Measurements from ENCODE around the gene TAF6L. TPM values are rescaled to one million over a fixed set of nuclear protein-coding genes. Genes with fewer than 3 reads are reported as not detected.

TAF6L gene
- total RNA-seq, 1 donor from 2014 or later, result 23.9 TPM

DNA sequence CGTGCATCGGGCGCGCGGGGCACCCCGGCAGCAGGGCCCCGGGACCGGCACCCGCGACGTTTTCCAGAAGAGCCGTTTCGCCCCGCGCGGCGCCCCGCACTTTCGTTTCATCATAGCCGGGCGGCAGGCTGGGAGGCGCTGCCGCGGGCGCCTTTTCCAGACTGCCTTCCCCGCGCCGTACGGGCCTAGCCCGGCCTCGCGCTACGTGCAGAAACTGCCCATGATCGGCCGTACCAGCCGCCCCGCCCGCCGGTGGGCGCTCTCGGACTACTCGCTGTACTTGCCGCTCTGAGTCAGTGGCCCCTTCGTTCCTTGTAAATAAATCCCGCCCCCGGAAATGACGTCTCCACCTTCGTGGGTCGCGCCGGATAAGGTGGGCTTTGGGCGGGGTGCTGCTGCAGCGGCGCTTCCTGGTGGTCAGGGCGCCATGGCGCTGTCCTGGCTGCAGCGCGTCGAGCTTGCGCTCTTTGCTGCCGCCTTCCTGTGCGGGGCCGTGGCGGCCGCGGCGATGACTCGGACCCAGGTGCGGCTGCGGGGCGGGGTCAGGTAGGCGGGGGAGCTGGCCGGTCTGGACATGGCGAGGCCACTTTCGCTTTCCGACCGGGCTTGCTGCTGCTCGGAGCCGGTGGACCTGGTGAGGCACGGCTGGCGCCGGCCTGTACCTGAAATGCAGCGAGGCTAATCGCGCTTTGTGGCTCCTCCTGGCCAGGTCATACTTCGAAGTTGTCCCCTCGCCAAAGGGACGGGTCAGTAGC lies 16.0 kb downstream of the TAF6L start, which contains the start of gene TMEM179B:
Gene TMEM179B, plus strand, starts transcription at position 398 of the 755 bp plus-strand sequence. Its CDS starts 30 bp downstream, at position 428.
- Histone ChIP-seq H3K4me3 (peak within 1 kb of the TSS; percentile 74), H3K27ac (peak within 1 kb of the TSS; percentile 94), H3K36me3 (peaks cover 28% of the 10 kb centered on the region), H3K9me3 (no peaks in the 10 kb centered on the region), H3K4me1 (peaks cover 34% of the 10 kb centered on the region), H3K27me3 (no peaks in the 10 kb centered on the region)
- TF ChIP-seq, protein P1, sequence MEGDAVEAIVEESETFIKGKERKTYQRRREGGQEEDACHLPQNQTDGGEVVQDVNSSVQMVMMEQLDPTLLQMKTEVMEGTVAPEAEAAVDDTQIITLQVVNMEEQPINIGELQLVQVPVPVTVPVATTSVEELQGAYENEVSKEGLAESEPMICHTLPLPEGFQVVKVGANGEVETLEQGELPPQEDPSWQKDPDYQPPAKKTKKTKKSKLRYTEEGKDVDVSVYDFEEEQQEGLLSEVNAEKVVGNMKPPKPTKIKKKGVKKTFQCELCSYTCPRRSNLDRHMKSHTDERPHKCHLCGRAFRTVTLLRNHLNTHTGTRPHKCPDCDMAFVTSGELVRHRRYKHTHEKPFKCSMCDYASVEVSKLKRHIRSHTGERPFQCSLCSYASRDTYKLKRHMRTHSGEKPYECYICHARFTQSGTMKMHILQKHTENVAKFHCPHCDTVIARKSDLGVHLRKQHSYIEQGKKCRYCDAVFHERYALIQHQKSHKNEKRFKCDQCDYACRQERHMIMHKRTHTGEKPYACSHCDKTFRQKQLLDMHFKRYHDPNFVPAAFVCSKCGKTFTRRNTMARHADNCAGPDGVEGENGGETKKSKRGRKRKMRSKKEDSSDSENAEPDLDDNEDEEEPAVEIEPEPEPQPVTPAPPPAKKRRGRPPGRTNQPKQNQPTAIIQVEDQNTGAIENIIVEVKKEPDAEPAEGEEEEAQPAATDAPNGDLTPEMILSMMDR (IDR thresholded peaks at IDR 0.05), result peak; percentile 48
- ATAC-seq (peak; percentile 90), DNase-seq (peak; percentile 98)
- intact Hi-C loops (cut with DNase I), result no loop called here

DNA sequence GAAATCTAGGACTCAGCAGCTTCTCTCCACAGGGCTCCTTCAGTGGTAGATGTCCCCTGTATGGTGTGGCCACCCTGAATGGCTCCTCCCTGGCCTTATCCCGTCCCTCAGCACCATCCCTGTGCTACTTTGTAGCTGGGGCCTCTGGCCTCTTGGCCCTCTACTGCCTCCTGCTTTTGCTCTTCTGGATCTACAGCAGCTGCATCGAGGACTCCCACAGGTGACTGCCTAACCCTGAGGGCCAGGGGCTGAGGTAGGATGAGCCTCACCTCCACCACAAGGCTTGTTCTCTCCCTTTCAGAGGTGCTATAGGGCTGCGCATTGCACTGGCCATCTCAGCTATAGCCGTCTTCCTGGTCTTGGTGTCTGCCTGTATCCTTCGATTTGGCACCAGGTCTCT lies 17.8 kb downstream of the TAF6L start:
- peaks cover 44% of the 10 kb centered on the region for H3K4me1 ChIP-seq
- no peak overlapping the region for H3K4me3 ChIP-seq
- no peak overlapping the region for H3K27ac ChIP-seq
- peaks cover 39% of the 10 kb centered on the region for H3K36me3 ChIP-seq
- DNase-seq, result no peak
- ATAC-seq, result no peak
- H3K27me3 ChIP-seq, result no peaks in the 10 kb centered on the region
- no peaks in the 10 kb centered on the region for H3K9me3 ChIP-seq
- TF ChIP-seq, protein P1 (IDR thresholded peaks at IDR 0.05), result no peak
- intact Hi-C loops (cut with DNase I), result no loop called here

DNA sequence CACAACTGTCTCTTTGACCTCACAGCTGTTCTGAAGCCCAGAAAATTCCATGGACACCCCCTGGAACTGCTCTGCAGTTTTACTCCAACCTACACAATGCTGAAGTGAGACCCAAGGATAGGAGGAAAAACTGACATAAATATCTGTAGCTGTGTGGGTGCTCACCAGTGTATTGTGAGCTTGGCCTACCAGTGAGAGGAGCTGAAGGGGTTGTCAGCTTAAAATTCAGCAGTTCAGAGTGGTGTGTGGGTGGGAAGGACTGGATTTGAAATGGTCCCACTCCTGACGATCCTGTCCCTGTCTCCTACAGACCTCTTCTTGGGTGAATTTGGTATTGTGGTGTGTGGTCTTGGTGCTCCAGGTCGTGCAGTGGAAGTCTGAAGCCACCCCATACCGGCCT lies 18.4 kb downstream of the TAF6L start:
- Histone ChIP-seq H3K4me1 (peaks cover 44% of the 10 kb centered on the region), H3K36me3 (peaks cover 45% of the 10 kb centered on the region), H3K27ac (no peak overlapping the region), H3K9me3 (no peaks in the 10 kb centered on the region), H3K4me3 (no peak overlapping the region), H3K27me3 (no peaks in the 10 kb centered on the region)
- TF ChIP-seq, protein P1 (IDR thresholded peaks at IDR 0.05), result no peak
- intact Hi-C loops (cut with DNase I), result no loop called here
- DNase-seq (no peak), ATAC-seq (no peak)

DNA sequence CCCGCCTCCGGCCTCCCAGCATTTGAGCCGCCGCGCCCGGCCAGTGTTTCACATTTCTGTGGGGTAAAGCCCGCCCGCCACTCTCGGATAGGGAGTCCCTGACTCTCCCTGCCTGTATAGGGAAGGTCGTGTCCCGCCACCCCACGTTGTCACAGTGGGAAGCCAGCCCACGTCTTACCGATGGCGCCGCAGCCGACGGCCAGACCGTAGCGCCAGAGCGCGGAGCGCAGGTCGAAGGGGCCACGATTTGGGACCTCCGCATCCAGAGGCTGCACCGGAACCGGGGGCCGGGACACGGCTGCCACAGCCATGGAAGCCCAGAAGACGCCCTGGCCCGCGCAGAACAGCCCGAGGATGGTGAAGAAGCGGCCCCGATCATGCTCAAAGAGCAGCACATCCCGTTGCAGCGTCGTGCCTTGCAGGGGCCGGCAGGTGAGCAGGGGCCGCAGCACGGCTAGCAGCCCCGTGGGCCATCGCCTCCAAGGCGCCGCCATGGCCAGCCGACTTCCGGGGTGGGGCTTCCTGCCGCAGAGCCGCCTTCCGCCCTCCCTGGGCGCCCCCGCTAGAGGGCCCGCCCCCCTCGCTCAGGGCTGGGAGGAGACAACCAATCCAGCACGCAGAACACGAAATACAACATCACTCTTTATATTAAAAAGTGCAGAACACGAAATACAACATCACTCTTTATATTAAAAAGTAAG lies 20.5 kb downstream of the TAF6L start, which contains the start of gene TMEM223:
Gene TMEM223, minus strand, starts transcription at position 506 of the 701 bp plus-strand sequence. Its CDS starts 12 bp downstream, at position 494.
- intact Hi-C loops (cut with DNase I), result loop anchor here (10.0 kb wide), 1 partner anchor 63 kb away; no protein-coding TSS in a partner anchor
- Histone ChIP-seq H3K27ac (peak within 1 kb of the TSS; percentile 92), H3K9me3 (no peaks in the 10 kb centered on the region), H3K4me3 (peak within 1 kb of the TSS; percentile 97), H3K36me3 (peaks cover 66% of the 10 kb centered on the region), H3K27me3 (no peaks in the 10 kb centered on the region), H3K4me1 (peaks cover 35% of the 10 kb centered on the region)
- DNase-seq (peak; percentile 95), ATAC-seq (peak; percentile 90)
- TF ChIP-seq, protein P1 (IDR thresholded peaks at IDR 0.05), result peak; percentile 17

DNA sequence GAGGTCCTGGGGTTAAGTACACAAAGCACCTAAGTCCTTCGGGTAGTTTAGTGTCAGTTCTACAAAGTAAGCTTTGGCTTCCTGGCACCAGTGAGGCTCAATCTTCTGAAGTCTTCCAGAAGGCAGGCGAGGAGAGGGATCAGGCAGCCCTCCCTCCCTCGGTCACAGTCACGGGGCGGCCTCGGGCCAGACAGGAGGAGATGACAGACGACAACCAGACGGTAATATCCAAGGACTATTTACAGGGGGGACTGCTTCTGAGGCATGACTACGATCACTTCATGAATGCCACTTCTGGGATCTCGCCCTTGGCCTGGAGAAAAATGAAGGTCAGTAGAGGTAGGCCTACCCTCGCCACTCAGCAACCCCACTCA lies 21.0 kb downstream of the TAF6L start:
- Histone ChIP-seq H3K27me3 (no peaks in the 10 kb centered on the region), H3K4me1 (peaks cover 35% of the 10 kb centered on the region), H3K9me3 (no peaks in the 10 kb centered on the region), H3K27ac (peak overlapping the region; percentile 92), H3K36me3 (peaks cover 71% of the 10 kb centered on the region), H3K4me3 (peak overlapping the region; percentile 97)
- DNase-seq (no peak), ATAC-seq (no peak)
- intact Hi-C loops (cut with DNase I), result loop anchor here (10.0 kb wide), 1 partner anchor 63 kb away; no protein-coding TSS in a partner anchor
- TF ChIP-seq, protein P1 (IDR thresholded peaks at IDR 0.05), result no peak

Measured in upper lobe of right lung (tissue), 1 donor.